A549 (cell line): ENCODE data around the gene SLC25A40.

Experiments
- RFX5 ChIP-seq: fragments of 450-650 bp; IDR thresholded peaks from 2 replicates; pipeline ENCODE4 v1.7.1; 2014; ENCODE audit warnings: antibody characterized with exemption, mild to moderate bottlenecking, moderate library complexity
- TF ChIP-seq, protein P1 (sequence below): fragments of 150-350 bp; IDR thresholded peaks from 2 replicates; pipeline ENCODE4 v1.6.1; 2014; ENCODE audit warnings: low read depth, mild to moderate bottlenecking, low read length

DNA sequence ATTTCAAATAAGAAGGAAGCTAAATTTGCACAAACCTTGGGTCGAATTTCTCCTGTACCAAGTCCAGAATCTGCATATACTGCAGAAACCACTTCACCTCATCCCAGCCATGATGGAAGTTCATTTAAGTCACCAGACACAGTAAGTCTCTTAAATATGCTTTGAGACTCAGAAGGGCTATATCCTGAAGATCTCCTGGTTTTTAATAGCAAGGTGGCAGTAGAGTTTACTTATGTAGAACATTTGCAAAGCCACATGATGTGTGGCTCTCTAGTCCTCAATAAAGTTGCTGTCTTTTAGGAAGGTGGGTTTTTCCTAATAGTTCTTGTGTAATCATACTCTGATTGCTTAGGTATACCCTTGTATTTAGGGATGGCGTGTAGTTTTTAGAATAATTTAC lies 8.9 kb upstream of the SLC25A40 start:
- TF ChIP-seq, protein P1, sequence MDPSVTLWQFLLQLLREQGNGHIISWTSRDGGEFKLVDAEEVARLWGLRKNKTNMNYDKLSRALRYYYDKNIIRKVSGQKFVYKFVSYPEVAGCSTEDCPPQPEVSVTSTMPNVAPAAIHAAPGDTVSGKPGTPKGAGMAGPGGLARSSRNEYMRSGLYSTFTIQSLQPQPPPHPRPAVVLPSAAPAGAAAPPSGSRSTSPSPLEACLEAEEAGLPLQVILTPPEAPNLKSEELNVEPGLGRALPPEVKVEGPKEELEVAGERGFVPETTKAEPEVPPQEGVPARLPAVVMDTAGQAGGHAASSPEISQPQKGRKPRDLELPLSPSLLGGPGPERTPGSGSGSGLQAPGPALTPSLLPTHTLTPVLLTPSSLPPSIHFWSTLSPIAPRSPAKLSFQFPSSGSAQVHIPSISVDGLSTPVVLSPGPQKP: no peak
- no peak for TF ChIP-seq RFX5
